Keratinocyte (primary cell): ENCODE results near the gene TECTB. TPM values are rescaled to one million over a fixed set of nuclear protein-coding genes. Genes with fewer than 3 reads are reported as not detected.

Source experiments
- DNase-seq: peaks from one replicate; pipeline ENCODE4 v3.0.0-alpha.2; 2011; ENCODE audit warnings: low read depth, missing footprints, low spot score
- FAIRE-seq: peaks from 2 replicates; lab custom pipeline; 2011; peaks lifted over from hg19 to GRCh38; lab: Jason Lieb, UNC
- H2AFZ ChIP-seq: 2 replicates; pipeline ENCODE4 v1.6.0; 2012; ENCODE audit warnings: low read length, control low read depth, inconsistent platforms; ENCODE audit not compliant: control insufficient read depth
- H3K27ac ChIP-seq: 2 replicates; pipeline ENCODE4 v1.5.1; 2011; ENCODE audit warnings: low read length; ENCODE audit not compliant: control insufficient read depth, insufficient read depth
- H3K27me3 ChIP-seq: 3 replicates; pipeline ENCODE4 v1.6.0; 2011; ENCODE audit warnings: low read length; ENCODE audit not compliant: control insufficient read depth, insufficient read depth; ENCODE audit errors: extremely low read depth
- H3K36me3 ChIP-seq, 2 experiments: 2 replicates in 1 of 2; 3 replicates in 1 of 2; pipeline ENCODE4 v1.5.1; 2011; ENCODE audit warnings: low read length in 2 of 2, mild to moderate bottlenecking in 1 of 2; ENCODE audit not compliant: control insufficient read depth in 2 of 2, insufficient read depth in 2 of 2; ENCODE audit errors: extremely low read depth in 1 of 2
- H3K4me1 ChIP-seq: 3 replicates; pipeline ENCODE4 v1.5.1; 2011; ENCODE audit warnings: low read length; ENCODE audit not compliant: control insufficient read depth, insufficient read depth; ENCODE audit errors: extremely low read depth
- H3K4me2 ChIP-seq: 3 replicates; pipeline ENCODE4 v1.6.0; 2011; ENCODE audit warnings: low read depth, low read length; ENCODE audit not compliant: control insufficient read depth, insufficient read depth; ENCODE audit errors: extremely low read depth
- H3K4me3 ChIP-seq, 3 experiments: fragments of 200-600 bp in 1 of 3; sonication (generic) in 1 of 3; 2 replicates in 2 of 3; 3 replicates in 1 of 3; pipeline ENCODE4 v1.5.1; 2011 to 2016; ENCODE audit warnings: low read length in 3 of 3, mild to moderate bottlenecking in 3 of 3, control low read depth in 2 of 3, inconsistent platforms in 1 of 3, low read depth in 1 of 3, mixed read lengths in 1 of 3, mixed run types in 1 of 3, moderate library complexity in 1 of 3; ENCODE audit not compliant: control insufficient read depth in 2 of 3, insufficient read depth in 2 of 3; ENCODE audit errors: extremely low read depth in 1 of 3
- H3K79me2 ChIP-seq: 2 replicates; pipeline ENCODE4 v1.6.0; 2012; ENCODE audit warnings: low read length; ENCODE audit not compliant: control insufficient read depth, insufficient read depth
- H3K9ac ChIP-seq: 3 replicates; pipeline ENCODE4 v1.6.0; 2011; ENCODE audit warnings: low read length; ENCODE audit not compliant: control insufficient read depth, insufficient read depth; ENCODE audit errors: extremely low read depth
- H3K9me1 ChIP-seq: 3 replicates; pipeline ENCODE4 v1.6.0; 2011; ENCODE audit warnings: low read length; ENCODE audit not compliant: control insufficient read depth, insufficient read depth; ENCODE audit errors: extremely low read depth
- H3K9me3 ChIP-seq: 2 replicates; pipeline ENCODE4 v1.5.1; 2012; ENCODE audit warnings: low read depth, low read length; ENCODE audit not compliant: control insufficient read depth
- H4K20me1 ChIP-seq: 3 replicates; pipeline ENCODE4 v1.6.0; 2011; ENCODE audit warnings: low read length; ENCODE audit not compliant: control insufficient read depth, insufficient read depth; ENCODE audit errors: extremely low read depth
- EZH2 ChIP-seq: IDR thresholded peaks from one replicate; pipeline ENCODE4 v1.6.1; 2012; ENCODE audit warnings: inconsistent platforms, mild to moderate bottlenecking, low read length, moderate library complexity
- dilution Hi-C: fragments of 300-500 bp; cut with MboI; formaldehyde crosslinking; loops from one replicate; pipeline ENCODE4 v1.7.0; 2020; ENCODE audit warnings: low sequenced_read_pairs; ENCODE audit not compliant: extremely low pct_ligation_motif_present
- polyA plus RNA-seq, 5 experiments: library from polyadenylated mRNA; depleted of rRNA in 3 of 5; stranded (reverse) in 3 of 5; stranded (forward) in 1 of 5; unstranded in 1 of 5; fragments of >200 nt; gene quantifications; 1 replicate in 1 of 5; 2 replicates in 3 of 5; 3 replicates in 1 of 5; pipeline versions ENCODE4 v1.2.1 to v1.2.3, GENCODE V29; 2011 to 2012; ENCODE audit warnings: missing spikeins in 2 of 5, low read depth in 1 of 5, low replicate concordance in 1 of 5
- TF ChIP-seq, protein P1 (sequence below), 3 experiments: IDR thresholded peaks in 1 of 3; conservative IDR thresholded peaks in 1 of 3; optimal IDR thresholded peaks in 1 of 3; 2 replicates in 2 of 3; 3 replicates in 1 of 3; pipeline versions ENCODE3 to v1.5.1; 2011; ENCODE audit warnings: low read length in 3 of 3, mild to moderate bottlenecking in 3 of 3, moderate library complexity in 2 of 3, control low read depth in 1 of 3, inconsistent platforms in 1 of 3; ENCODE audit not compliant: insufficient read depth in 2 of 3; ENCODE audit errors: extremely low read depth in 1 of 3

TECTB gene
- polyA plus RNA-seq, 1 donor (not counting 4 experiments of a cell fraction or from before 2014, with no cell fraction given) = not detected

DNA sequence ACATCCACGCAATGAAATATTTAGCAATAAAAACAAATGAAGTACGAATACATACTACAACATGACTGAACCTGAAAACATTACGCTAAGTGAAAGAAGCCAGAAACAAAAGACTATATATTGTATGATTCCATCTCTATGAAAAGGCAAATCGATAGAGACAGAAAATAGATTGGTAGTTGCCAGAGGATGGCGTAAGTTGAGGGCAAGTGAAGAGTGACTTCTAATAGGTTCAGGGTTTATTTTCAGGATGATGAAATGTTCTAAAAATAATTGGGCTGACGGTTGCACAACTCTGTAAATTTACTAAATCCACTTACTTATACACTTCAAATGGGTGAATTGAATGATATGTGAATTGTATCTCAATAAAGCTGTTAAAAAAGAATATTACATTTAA, 39.5 kb upstream of the TECTB start:
- H3K9me1 ChIP-seq = no peaks in the 10 kb centered on the region
- no peak for DNase-seq
- H3K36me3 ChIP-seq = no peaks in the 10 kb centered on the region
- H3K79me2 ChIP-seq = no peaks in the 10 kb centered on the region
- H2AFZ ChIP-seq = no peak overlapping the region
- no peak overlapping the region for H3K4me2 ChIP-seq
- H3K27me3 ChIP-seq = no peaks in the 10 kb centered on the region
- no peak overlapping the region for H3K27ac ChIP-seq
- no peak overlapping the region for H3K9ac ChIP-seq
- dilution Hi-C loops = no loop called here
- H3K9me3 ChIP-seq = peaks cover 6% of the 10 kb centered on the region
- no peaks in the 10 kb centered on the region for H3K4me1 ChIP-seq
- TF ChIP-seq EZH2 = no peak
- no peak for FAIRE-seq
- H3K4me3 ChIP-seq = no peak overlapping the region
- H4K20me1 ChIP-seq = no peaks in the 10 kb centered on the region

DNA sequence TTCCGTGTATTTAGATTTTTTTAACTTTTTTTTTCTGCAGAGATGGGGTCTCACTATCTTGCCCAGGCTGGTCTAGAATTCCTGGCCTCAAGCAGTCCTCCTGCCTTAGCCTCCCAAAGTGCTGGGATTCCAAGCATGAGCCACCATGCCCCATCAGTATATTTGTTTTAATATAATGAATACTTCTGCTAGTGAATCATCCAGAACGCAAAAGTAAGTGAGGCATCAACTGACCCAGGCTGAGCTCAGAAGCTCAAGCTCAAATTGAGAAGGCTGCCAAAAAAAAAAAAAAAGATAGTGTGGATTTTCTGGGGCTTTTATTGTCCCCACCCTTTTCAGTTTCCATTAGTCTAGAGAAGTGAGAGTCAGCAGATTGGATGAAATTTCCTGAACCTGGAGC, 39.0 kb upstream of the TECTB start:
- no peaks in the 10 kb centered on the region for H3K27me3 ChIP-seq
- TF ChIP-seq, protein P1, sequence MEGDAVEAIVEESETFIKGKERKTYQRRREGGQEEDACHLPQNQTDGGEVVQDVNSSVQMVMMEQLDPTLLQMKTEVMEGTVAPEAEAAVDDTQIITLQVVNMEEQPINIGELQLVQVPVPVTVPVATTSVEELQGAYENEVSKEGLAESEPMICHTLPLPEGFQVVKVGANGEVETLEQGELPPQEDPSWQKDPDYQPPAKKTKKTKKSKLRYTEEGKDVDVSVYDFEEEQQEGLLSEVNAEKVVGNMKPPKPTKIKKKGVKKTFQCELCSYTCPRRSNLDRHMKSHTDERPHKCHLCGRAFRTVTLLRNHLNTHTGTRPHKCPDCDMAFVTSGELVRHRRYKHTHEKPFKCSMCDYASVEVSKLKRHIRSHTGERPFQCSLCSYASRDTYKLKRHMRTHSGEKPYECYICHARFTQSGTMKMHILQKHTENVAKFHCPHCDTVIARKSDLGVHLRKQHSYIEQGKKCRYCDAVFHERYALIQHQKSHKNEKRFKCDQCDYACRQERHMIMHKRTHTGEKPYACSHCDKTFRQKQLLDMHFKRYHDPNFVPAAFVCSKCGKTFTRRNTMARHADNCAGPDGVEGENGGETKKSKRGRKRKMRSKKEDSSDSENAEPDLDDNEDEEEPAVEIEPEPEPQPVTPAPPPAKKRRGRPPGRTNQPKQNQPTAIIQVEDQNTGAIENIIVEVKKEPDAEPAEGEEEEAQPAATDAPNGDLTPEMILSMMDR (optimal IDR thresholded peaks at IDR 0.05 in 1 of 3, IDR thresholded peaks at IDR 0.05 in 1 of 3, conservative IDR thresholded peaks at IDR 0.05 in 1 of 3; ENCODE audit: extremely low read depth in 1 of 3, insufficient read depth in 2 of 3, low read length in 3 of 3) = no peak
- TF ChIP-seq EZH2 = no peak
- H3K4me1 ChIP-seq = no peaks in the 10 kb centered on the region
- no peak overlapping the region for H3K4me2 ChIP-seq
- H3K9me3 ChIP-seq = peaks cover 6% of the 10 kb centered on the region
- H3K27ac ChIP-seq = no peak overlapping the region
- H3K79me2 ChIP-seq = no peaks in the 10 kb centered on the region
- H3K4me3 ChIP-seq = no peak overlapping the region
- dilution Hi-C loops = no loop called here
- no peak for FAIRE-seq
- H3K36me3 ChIP-seq = no peaks in the 10 kb centered on the region
- no peak overlapping the region for H2AFZ ChIP-seq
- no peak overlapping the region for H3K9ac ChIP-seq
- no peaks in the 10 kb centered on the region for H3K9me1 ChIP-seq
- DNase-seq = no peak
- H4K20me1 ChIP-seq = no peaks in the 10 kb centered on the region

DNA sequence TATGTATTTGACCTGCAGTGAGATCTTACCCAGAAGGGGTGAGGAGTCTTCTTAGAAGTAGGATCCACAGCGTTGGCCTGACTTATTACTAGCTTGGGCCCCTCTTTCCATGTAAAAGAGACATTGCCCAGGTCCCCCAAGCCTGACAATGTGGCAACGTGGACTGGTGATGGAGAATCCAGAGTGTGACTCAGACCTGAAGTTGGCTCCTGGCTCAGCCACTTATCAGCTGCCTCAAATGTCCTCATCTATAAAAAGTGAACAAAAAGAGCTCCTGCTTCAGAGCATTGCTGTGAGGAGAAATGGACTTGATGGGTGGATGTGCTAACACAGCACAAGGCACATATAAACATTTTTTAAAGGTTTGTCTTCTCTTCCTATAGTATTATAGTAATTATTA, 35.4 kb upstream of the TECTB start:
- H3K4me1 ChIP-seq = no peaks in the 10 kb centered on the region
- no peaks in the 10 kb centered on the region for H4K20me1 ChIP-seq
- dilution Hi-C loops = no loop called here
- no peak for TF ChIP-seq EZH2
- TF ChIP-seq, protein P1 (optimal IDR thresholded peaks at IDR 0.05 in 1 of 3, IDR thresholded peaks at IDR 0.05 in 1 of 3, conservative IDR thresholded peaks at IDR 0.05 in 1 of 3; ENCODE audit: extremely low read depth in 1 of 3, insufficient read depth in 2 of 3, low read length in 3 of 3) = no peak
- no peak overlapping the region for H3K4me2 ChIP-seq
- no peak overlapping the region for H2AFZ ChIP-seq
- H3K4me3 ChIP-seq = no peak overlapping the region
- H3K9me1 ChIP-seq = no peaks in the 10 kb centered on the region
- no peaks in the 10 kb centered on the region for H3K36me3 ChIP-seq
- DNase-seq = no peak
- no peaks in the 10 kb centered on the region for H3K9me3 ChIP-seq
- no peak overlapping the region for H3K9ac ChIP-seq
- no peak for FAIRE-seq
- no peaks in the 10 kb centered on the region for H3K79me2 ChIP-seq
- no peaks in the 10 kb centered on the region for H3K27me3 ChIP-seq
- no peak overlapping the region for H3K27ac ChIP-seq
